DND-41 (cell line): ENCODE results near the gene MYEOV.

Experiments
- EZH2 ChIP-seq: IDR thresholded peaks from 3 replicates; pipeline ENCODE4 v1.6.1; 2012; ENCODE audit warnings: borderline replicate concordance, low read depth, mild to moderate bottlenecking, moderate library complexity, low read length, inconsistent platforms; ENCODE audit not compliant: severe bottlenecking
- TF ChIP-seq, protein P1 (sequence below): IDR thresholded peaks from 2 replicates; pipeline ENCODE4 v1.5.1; 2012; ENCODE audit warnings: borderline replicate concordance, low read length, moderate library complexity, mild to moderate bottlenecking; ENCODE audit not compliant: poor library complexity, severe bottlenecking; ENCODE audit errors: extremely low read depth

- TF ChIP-seq, protein P1, sequence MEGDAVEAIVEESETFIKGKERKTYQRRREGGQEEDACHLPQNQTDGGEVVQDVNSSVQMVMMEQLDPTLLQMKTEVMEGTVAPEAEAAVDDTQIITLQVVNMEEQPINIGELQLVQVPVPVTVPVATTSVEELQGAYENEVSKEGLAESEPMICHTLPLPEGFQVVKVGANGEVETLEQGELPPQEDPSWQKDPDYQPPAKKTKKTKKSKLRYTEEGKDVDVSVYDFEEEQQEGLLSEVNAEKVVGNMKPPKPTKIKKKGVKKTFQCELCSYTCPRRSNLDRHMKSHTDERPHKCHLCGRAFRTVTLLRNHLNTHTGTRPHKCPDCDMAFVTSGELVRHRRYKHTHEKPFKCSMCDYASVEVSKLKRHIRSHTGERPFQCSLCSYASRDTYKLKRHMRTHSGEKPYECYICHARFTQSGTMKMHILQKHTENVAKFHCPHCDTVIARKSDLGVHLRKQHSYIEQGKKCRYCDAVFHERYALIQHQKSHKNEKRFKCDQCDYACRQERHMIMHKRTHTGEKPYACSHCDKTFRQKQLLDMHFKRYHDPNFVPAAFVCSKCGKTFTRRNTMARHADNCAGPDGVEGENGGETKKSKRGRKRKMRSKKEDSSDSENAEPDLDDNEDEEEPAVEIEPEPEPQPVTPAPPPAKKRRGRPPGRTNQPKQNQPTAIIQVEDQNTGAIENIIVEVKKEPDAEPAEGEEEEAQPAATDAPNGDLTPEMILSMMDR, result no peak
- no peak for TF ChIP-seq EZH2
These were observed 5.1 kb downstream of the MYEOV start for GRCh38 chr11:69299023-69299461.
